SHP77 treated with DMSO at 0.1 percent for 48 hours (cell line): ENCODE data around the gene IL32.
"Not testable (repeated sequence)": the region's sequence is repeated elsewhere in the genome, so short reads cannot be mapped to it uniquely, and the experiment has no call there.

Source experiments
- DNase-seq: peaks from one replicate; lab custom pipeline; 2025; lab: John Stamatoyannopoulos, UW

Gene IL32

DNA sequence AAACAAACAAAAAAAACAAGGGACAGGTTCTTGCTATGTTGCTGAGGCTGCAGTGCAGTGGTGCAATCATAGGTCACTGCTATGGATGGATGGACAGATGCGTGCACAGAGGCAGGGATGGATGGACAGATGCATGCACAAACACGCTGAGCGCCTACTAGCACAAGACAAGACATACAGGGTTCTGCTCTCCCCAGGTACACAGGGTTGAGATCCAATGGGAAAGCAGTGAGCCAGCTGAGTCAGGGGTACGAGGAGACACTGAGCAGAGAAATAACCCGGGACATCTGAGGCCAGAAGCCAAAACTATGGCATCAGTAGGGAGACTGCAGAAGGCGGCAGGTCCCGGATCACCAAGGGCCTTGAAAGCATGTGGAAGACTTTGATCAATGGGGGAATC is 6.2 kb downstream of the IL32 start:
- no peak for DNase-seq

DNA sequence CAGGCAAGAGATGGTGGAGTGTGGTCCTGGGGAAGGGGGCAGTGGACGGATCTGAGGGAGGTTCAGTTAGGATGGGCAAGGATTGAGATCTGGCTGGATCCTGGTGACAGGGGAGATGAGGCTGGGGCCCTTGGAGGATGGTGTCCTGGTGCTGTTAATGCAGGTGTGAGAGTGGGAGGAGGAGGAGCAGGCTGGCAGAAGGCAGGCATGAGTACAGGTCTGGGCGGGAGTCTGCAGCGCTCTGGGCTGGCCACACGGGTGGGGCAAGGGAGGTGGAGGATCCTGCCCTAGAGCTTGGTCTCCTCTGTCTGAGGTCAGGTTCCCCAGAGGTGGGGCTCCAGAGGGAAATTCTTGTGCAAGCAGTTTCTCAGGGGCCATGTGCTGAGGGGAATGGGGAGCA is 6.7 kb downstream of the IL32 start:
- DNase-seq: not testable (repeated sequence)

DNA sequence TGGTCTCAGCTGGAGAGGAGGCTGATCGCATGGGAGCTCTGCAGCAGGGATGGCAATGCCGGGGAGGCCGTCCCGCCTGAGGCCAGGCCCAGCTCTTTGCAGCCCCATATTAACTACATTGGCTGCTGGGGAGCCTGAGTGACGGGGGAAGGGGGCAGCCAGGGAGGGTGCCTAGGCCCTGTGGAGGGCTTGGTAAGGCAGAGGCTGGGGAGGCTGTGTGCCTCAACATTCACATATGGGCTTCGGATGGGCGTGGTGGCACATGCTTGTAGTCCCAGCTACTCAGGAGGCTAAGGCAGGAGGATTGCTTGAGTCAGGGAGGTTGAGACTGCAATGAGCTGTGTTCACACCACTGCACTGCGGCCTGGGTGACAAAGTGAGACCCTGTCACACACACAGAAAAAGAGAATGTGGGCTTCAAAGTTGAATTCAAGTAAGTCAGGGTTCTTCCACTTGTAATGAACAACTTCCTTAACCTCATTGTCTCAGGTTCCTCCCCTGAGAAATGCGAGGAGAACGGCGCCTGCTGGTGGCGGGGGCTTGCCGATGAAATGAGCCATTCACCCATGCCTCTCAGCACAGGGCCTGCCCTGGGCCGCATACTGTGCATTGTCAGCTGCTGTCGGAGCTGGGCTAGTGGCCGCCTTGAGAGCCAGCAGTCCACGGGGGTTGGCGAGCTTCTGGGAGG is 7.3 kb downstream of the IL32 start:
- DNase-seq: not testable (repeated sequence)

DNA sequence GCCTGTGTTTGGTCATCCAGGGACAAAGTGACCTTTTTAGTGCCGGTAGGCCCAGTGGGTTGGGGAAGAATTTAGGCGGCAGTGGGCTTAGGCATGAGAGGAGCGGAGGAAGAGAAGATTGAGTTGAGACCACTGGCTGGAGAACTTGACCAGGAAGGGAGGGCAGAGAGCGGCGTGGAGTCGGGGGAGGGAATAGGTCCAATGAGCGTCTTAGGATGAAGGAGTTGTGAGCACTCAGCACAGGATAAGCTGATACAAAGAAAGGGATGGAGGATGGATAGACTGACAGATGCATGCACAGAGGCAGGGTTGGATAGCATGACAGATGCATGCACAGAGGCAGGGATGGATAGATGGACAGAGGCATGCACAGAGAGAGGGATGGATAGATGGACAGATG is 8.0 kb downstream of the IL32 start:
- DNase-seq: no peak

DNA sequence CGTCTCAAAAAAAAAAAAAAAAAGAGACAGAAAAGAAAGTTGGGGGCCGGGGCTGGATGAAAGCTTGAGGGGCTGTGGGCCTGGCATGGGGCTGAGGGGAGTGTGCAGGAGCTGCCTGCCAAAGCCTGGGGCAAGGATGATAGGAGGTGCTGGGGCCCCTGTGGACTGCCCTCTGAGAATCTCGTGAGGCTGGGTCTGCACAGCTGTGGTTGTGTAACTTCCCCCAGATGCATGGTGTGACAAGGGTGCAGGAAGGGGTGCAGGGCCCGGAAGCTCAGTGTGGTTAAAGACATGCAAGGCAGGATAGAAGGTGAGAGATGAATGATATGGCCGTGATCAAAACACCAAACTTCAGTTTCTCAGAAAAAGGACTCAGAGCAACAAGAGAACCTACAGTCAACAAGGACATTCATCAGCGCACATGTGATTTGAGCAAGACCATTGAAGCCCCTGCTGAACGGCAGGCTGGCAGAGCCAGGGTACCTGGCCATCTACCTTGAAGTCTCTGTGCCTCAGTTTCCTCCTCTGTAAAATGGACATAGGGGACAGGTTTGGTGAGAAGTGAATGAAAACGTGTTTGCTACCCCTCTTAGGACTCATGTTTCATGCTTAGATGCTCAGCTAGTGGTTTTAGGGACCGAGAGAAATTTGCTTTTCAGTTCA is 9.6 kb downstream of the IL32 start:
- no peak for DNase-seq

DNA sequence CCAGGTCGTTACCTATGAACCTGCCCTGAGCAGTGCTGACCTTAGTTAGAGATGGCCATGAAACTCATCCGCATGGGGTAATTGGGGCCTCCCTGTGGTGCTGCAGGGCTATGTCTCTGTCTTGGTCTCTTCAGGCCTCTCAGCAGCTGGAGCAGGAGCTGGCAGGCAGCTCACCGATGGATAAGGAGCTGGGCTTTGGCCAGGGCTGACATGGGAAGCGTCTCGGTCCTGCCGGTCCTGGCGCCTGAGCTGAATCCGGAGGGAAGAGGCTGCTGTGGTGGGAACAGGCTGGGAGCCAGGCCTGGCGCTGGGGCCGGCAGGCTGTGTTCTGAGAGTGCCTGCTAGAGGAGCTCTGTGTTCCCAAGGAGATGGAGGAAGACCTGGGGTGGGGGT is 10.1 kb downstream of the IL32 start:
- DNase-seq: no peak

DNA sequence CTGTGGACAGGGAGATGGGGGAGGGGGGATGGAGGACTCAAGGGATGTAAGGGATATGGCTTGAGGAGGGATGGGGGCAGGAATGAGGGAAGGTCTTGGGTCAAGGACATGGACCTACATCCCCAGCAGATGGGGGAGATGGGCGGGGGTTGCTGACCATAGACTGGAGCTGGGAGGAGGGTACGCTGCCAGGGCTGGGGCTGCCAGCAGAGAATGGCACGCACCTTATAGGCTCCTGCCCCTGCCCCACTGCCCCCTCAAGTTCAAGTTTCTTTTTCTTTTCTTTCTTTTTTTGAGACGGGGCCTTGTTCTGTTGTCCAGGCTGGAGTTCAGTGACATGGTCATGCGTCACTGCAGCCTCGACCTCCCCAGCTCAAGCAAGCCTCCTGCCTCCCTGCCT is 10.5 kb downstream of the IL32 start:
- DNase-seq: not testable (repeated sequence)

DNA sequence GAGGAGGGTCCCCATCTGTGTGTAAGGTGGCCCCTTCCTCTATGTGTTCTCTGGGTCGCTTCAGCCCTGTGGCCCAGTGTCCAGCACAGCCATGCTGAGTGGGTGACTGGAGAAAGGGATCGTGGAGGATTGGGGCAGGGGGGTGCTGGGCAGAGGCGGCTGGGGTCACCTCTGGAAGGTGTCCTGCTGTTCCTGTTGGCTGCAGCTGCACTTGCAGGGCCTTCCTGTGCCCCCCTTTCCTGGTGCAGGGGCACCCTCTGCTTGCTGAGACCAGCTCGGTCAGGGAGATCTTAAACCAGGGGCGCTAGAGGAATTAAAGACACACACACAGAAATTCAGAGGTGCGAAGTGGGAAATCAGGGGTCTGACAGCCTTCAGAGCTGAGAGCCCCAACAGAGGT is 11.1 kb downstream of the IL32 start:
- no peak for DNase-seq

DNA sequence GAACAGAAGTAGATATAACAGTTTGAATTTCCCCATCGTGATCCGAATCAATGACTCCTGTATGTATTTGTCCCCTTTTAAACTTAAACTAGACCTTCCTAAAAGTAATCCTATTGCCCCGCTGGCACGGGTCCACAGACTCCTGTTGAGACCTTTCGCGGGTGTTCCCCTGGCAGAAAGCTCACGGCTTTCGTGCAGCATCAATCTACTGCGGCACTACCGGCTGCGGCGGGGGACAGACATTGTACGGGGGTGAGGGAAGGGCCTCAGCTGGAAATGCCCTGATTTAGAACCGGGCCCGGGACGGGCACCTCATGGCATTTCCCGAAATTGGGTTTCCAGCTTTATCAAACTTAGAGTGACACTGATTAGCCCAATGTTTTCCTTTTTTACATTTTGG is 14.6 kb downstream of the IL32 start:
- DNase-seq: no peak

DNA sequence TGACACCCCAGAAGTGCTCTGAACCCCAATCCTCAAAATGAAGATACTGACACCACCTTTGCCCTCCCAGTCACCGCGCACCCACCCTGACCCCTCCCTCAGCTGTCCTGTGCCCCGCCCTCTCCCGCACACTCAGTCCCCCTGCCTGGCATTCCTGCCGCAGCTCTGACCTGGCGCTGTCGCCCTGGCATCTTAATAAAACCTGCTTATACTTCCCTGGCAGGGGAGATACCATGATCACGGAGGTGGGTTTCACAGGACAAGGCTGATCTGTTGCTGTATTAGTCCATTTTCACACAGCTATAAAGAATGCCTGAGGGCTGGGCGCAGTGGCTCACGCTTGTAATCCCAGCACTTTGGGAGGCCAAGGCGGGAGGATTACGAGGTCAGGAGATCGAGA is 16.5 kb downstream of the IL32 start:
- DNase-seq: not testable (repeated sequence)

DNA sequence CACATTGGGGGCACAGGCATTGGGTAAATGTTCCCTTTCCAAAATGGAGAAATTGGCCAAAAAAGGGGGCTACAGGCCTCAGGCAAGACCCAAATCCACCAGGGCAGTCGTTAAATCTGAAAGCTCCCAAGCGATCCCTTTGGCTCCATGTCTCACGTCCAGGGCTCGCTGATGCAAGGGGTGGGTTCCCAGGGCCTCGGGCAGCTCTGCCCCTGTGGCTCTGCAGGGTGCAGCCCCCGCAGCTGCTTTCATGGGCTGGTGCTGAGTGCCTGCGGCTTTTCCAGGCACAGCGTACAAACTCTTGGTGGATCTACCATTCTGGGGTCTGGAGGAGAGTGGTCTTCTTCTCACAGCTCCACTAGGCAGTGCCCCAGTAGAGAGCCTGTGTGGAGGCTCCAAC is 18.0 kb downstream of the IL32 start:
- DNase-seq: not testable (repeated sequence)

DNA sequence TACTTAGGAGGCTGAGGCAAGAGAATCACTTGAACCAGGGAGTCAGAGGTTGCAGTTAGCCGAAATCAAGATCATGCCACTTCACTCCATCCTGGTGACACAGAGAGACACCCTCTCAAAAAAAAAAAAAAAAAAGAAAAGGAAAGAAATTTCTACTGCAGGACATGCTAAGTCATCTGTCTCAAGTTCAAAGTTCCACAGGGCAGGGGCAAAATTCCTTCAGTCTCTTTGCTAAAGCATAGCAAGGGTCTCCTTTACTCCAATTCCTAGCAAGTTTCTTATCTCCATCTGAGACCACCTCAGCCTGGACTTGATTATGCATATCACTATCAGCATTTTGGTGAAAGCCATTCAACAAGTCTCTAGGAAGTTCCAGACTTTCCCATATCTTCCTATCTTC is 19.1 kb downstream of the IL32 start:
- no peak for DNase-seq

DNA sequence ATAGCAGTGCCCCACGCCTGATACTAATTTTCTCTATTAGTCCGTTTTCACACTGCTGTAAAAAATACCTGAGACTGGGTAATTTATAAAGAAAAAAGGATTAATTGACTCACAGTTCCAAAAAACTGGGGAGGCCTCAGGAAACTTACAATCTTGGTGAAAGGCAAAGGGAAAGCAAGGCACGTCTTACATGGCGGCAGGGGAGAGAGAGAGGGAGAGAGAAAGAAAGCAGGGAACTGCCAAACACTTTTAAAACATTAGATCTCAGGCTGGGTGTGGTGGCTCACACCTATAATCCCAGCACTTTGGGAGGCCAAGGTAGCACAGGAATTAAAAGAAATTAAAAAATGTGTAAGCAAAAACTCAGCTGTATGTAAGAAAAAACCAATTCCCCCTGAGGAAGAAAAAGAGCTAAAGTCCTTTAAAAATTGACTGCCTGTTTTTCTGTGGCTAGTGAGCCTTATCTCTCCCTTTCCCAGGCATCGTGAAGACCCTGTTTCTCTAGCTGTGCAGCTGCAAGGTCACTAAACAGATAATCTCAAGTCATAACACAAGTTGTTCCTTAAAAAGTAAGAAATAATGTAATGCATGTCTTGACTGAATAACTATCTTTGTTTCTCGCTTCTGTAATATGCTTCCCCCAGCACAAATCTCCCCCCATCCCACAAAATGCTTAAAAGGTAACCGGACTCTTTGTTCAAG is 19.7 kb downstream of the IL32 start:
- no peak for DNase-seq

DNA sequence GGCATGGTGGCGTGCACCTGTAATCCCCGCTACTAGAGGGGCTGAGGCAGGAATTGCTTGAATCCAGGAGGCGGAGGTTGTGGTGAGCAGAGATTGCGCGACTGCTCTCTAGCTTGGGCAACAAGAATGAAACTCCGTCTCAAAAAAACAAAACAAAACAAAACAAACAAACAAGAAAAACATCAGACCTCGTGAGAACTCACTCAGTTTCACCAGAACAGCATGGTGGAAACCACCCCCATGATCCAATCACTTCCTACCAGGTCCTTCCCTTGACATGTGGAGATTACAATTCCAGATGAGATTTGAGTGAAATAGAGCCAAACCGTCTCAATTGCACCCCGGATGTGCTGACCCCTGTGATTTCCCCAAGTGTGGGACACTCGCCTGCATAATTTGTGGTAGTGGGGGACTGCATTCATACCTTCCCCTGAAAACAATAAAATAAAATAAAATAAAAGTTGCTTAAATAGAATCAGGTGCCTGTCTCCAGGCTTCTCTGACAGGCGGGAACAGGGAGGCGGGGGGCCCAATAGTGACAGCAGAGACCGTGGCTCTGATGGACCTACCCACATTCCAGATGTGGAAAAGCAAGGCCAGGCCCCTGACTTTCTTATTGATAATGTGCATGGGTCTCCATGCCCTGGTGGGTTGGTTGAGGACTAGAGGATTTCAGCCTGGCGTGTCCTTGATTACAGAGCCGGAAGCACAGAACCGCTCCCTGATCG is 20.6 kb downstream of the IL32 start:
- no peak for DNase-seq

DNA sequence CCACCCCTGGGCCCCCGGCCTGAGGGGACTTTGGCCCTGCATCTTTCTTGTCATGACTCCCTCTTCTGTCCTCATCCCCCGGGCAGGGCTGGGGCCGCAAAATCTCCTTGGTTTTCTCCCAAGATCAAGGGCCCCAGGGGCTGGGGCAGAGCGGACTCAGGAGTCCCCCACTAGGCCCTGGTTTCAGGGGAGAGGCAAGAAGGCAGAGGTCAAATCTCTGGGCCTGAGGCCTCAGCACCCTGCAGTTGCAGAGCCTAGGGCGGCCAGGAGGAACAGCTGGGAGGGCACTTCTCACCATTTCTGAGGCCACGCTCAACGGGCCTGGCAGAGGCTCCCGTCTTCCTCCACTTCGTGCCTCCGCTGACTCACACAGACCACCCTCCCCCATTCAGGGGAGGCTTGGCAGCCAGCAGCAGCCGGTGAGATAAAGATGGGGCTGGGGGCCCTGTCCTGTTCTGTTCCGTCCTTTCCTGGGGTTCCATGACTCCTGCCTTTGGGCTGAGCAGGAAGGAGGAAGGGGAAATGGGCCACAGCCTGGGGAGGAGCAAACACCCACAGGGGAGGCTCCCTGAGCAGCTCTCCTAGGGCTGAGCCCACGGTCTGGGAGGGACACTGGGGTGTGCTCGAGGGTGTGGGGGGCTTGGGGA is 21.3 kb downstream of the IL32 start:
- no peak for DNase-seq

DNA sequence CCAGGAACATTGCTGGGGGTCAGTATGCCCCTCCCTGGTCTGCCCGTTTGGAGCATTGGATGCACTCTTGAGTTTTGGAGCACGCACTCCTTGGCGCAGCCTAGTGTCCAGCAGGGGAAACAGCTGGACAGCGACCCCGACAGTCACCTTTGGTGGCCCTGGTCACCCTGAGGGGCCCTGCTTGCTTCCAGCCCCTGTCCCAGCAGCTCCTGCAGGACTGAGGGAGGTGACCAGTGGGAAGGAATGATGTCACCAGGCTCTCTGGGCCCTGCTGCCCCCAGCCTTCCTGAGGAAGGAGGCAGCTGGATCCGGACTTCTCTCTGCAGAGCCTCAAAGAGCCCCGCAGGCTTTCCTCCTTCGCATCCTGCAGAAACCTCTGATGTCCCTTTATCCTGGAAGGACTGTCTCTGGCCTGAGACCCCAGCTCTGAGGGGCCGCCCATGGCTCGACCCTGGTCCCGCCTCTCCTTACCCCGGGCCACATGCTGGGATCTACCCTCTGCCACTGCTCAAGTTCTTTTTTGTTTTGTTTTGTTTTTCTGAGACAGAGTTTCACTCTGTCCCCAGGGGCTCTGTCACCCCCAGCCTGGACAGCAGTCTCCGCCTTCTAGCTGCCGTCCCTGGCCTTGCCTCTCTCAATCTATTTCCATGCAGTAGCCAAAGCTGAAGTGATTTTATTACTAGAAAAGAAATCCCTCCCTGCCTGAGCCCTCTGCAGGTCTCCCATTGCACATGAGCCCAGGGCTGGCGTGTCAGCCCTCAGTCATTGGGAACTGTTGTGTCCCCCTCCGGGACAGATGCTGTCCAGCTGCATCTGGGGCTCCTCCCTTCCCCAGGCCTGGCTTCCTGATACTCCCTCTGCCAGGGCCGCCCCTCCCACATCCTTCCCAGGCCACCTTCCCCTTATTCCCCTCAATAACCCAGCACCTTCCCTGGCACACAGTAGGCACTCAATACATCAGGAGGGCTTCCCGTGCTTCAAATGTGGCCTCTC is 22.1 kb downstream of the IL32 start:
- DNase-seq: no peak

DNA sequence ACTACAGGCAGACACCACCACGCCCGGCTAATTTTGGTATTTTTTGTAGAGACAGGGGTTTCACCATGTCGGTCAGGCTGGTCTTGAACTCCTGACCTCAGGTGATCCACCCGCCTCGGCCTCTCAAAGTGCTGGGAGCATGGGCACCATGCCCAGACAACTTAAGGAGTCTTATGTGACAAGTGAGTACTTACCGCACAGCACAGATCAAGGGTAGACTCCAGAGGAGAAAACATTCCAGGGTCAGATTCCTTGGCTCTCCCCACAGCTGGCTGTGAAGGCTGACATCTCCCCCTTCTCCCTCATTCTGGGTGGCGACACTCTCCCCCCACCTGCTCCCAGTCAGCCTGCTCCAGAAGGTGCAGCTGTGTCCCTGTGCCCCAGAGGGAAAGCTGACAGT is 23.0 kb downstream of the IL32 start:
- DNase-seq: no peak

DNA sequence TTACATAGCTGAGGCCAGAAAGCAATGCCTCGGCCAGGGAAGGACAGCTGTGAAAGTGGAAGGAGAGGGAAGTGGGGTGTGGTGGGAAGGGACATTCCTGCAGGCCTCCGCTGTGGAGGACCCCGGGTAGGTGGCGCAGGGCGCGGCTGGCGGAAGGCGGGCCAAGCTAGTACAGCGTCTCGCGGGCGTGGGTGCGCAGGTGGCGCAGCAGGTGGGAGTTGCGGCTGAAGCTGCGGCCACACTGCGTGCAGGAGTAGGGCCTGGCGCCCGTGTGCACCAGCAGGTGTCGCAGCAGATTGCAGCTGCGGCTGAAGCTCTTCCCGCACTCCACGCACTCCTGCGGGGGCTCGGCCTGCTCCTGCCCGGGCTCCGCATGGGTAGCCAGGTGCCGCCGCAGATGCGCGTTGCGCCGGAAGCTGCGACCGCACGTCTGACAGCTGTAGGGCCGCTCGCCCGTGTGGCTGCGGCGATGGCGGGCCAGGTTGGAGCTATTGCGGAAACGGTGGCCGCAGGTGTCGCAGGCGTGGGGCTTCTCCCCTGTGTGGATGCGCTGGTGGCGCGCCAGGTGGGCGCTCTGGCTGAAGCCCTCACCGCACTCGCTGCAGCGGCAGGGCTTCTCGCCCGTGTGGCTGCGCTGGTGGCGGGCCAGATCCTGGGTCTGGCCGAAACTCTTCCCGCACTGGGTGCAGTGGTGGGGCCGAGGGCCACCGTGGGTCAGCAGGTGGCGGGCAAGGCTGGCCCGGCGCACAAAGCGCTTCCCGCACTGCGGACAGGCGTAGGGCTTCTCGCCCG is 23.7 kb downstream of the IL32 start:
- no peak for DNase-seq

DNA sequence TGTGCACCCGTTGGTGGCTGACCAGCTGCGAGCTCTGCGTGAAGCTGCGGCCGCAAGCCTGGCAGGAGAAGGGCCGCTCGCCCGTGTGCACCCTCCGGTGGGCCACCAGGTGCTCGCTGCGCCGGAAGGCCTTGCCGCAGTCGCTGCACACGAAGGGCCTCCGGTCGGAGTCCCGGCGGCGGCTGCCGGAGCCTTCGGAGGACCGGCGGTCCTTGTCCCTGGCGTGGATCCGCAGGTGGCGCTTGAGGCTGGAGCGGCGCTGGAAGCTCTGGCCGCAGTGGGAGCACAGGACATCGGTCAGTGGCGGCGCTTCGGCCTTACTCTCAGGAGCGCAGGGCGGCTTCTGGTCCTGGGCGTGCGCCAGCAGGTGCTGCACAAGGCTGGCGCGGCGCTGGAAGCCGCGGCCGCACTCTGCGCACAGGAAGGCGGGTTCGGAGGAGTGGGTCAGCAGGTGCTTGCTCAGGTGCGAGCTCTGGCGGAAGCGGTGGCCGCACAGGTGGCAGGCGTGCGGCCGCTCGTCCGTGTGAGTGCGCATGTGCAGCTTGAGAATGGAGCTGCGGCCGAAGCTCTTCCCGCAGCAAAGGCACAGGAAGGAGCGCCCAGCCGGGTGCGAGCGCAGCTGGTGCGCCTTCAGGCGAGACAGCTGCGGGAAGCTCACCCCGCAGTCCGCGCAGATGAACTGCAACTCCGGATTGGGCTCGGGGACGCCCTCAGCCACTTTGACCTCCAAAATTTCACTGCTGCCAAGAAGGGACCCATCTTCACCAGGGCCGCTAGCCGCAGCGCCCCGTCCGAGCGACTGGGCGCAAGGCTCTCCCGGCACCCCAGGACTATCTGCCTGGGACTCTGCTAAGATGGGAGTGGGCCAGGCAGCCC is 24.5 kb downstream of the IL32 start:
- DNase-seq: no peak
